GM15510 (cell line): Measurements from ENCODE around the gene DNAH14.

Experiments
- POLR2A ChIP-seq: IDR thresholded peaks from 3 replicates; pipeline ENCODE4 v1.6.1; 2011; ENCODE audit warnings: borderline replicate concordance; ENCODE audit not compliant: insufficient read length; ENCODE audit errors: extremely low read depth

The DNAH14 gene

DNA sequence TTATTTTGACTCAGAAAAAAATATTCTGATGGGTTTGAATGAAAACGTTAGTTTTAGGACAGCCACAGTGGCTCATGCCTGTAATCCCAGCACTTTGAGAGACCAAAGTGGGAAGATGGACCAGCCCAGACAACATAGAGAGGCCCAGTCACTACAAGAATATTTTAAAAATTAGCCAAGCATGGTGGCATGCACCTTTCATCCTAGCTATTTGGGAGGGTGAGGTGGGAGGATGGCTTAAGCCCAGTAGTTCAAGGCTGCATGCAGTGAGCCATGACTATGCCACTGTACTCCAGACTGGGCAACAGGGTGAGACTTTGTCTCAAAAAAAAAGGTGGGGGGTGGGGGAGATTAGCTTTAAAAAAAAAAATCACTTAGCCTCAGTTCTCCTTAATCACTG, 370.9 kb downstream of the DNAH14 start:
- no peak for TF ChIP-seq POLR2A

DNA sequence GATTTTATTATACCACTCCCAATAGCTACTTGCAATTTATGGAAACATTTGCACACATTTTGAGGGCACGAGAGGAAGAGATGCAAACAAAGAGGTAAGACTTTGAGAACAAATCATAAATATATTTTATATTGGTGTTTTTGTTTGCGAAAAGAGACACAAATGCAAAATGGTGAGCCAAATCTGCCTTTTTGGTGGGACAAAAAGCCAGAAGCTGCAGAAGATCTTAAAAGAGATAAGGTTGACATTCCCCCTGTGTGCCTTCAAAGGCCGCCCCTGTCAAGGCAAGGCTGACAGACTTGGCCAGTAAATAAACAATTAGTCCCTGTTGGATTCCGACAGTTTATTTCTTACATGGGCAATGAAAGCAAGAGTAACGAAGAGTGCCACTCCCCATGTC, 375.5 kb downstream of the DNAH14 start:
- no peak for TF ChIP-seq POLR2A

DNA sequence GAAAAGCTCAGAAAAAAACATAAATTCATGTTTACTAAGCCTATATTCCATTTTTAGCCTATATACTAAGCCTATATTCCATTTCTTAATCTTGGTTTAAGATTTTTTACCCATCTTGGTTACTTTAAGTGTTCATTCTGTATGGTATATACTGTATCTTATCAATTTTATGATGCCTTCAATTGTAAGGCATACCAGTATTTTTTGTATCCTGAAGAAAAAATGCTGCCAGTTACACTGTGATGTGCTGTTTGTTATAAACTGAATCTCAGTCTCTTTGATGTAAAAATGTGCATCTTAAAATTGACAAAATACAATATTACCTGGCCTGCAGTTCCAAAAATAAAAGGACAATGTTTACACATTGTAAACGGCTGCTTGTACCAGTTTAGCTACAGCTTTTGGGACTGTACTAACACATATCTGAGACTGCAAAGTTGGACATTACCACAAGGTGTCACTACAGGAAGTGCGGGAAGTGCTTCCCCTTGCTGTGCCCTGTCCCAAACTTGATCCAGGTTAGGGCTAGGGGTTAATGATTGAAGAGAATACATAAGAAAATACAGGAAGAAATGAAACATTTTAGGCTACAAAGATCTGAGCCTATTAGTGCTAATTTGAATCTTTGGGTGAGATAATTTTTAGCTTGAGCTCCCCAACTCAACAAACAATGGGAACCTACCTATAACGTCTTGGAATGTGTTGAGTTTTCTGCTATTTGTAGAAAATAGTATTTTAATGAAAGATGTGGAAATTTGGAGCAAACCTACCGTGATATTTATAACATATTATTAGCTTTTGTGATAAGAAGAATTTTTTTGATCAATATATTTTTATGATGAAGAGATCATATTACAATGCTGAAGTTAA, 389.5 kb downstream of the DNAH14 start:
- TF ChIP-seq POLR2A, result no peak

DNA sequence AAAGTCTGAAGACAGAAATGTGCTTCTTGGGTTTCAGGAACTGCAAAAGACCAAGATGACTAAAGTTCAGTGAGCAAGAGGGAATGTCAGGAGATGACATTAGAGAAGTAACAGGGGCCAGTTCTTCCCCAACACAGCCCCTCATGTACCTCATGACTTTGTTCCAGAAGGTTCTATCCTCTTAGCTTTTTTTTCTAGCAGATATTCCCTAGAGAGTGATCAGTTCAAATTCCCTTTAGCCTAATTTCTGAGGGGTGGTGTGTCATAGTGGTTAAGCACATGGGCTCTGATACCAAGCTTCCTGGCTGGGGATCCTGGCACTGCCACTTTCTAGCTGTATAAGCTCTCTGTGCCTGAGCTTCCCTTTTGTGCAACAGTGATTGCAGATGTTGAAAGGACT, 390.4 kb downstream of the DNAH14 start:
- TF ChIP-seq POLR2A, result no peak

DNA sequence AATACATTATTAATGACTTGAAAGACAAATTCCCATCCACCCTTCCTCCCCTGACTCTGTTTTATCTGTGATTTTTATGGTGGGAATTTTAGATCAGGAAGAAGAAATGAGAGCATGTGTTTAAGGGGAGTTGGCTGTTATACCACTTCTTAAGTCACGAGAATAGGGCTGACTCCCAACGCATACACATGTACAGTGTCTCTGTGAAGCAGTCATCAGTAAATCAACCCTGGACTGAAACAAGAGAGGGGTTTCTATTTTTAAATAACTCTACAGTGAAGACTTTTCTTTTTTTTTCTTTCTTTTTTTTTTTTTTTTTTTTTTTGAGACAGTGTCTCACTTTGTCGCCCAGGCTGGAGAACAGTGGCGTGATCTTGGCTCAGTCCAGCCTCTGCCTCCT, 392.3 kb downstream of the DNAH14 start:
- no peak for TF ChIP-seq POLR2A

DNA sequence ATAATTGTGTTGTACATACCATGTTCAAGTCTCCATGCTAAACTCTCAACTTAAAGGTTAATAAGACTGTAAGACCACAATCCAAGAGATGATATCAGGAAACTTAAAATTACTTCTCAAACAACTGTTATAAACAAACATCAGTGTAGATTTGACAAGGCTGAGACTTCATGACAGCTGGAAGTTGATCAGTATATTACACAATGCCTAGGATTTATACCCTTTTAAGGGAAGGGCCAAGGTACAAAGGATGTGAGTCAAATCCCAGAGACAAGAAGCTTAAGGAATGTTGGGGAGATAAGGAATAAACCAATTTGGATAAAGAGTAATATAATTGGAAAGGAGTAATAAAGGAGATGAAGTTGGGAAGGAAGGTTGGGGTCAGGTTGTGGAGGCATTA, 399.6 kb downstream of the DNAH14 start:
- TF ChIP-seq POLR2A, result no peak

DNA sequence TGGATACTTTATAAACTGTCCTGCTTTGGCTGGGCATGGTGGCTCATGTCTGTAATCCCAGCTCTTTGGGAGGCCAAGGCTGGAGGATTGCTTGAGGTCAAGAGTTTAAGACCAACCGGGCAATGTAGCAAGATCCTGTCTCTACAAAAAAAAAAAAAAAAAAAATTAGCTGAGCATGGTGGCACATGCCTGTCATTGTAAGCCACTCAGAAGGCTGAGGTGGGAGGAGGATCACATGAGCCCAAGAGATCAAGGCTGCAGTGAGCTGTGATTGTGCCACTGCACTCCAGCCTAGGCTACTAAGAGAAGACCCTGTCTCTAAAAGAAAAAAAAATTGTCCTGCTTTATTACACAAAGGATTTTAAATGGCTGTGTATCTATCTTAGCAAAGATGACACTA, 403.2 kb downstream of the DNAH14 start:
- no peak for TF ChIP-seq POLR2A

DNA sequence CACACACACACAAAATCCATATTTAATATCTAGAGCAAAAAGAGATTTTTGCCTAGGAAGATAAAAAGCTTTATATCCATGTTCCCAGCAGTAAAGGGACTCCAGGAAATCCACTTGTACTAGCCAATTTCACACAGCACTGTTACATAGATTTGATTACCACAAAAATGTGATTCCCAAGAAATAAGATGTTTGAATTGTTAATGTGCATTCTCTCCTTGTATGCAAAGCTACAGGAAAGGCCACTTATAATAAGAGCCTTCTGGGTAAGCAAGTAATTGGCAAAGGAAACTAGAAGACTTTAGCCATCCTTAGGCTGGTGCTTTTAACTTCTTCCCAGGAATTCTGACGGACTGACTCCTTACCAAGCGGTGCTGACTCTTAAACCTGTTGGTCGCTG, 409.1 kb downstream of the DNAH14 start:
- TF ChIP-seq POLR2A, result no peak

DNA sequence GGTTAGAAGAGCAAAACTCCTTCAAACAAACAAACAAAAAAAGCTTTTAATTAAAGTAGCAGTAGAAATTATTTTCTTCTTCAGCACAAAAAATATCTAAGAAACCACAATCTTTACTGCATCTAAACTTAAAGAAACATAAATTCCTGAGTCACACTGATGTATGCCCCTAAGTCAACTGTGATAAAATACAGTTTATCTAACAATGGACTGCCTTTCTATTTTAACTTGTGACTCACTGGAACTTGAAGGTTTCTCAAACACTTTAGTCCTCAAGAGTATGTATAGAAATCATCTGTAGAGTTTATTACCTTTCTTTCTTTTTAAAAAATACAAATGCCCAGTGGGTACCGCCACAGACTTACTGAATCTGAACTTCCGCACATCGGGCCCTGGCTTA, 412.2 kb downstream of the DNAH14 start:
- TF ChIP-seq POLR2A, result no peak

DNA sequence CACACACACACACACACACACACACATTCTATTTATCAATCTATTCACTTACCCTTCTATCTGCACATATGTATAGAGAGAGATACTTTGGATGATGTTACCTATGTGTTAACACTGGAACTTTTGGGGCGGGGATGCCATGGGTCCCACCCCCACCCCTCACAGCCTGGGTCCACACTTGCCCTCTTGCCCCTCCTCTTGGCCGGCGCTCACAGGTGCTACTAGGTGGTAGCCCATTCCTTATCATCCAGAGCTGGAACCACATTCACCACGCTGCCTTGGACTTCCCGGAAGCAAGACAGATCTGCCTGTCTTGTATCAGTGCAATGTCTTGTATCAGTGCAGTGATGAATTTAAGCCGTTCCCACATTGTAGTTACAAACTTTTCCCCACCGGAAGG, 413.2 kb downstream of the DNAH14 start:
- TF ChIP-seq POLR2A, result no peak

DNA sequence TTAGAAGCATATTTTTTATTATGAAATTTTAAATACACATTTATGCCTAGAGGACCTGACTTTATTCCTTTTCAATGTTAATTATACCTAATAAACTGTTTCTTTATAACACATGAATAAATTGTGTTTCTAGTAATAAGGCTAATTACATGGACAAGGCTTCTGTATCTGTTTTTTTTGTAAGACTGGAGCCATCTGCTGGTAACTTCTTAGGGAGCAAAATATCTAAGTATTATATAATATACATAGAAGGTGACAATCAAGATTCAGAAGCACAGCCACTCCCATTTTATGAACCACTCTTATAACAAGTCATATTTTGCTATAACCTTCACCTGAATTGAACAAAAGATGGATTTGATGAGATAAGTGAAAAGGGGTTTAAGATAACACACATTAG, 414.1 kb downstream of the DNAH14 start:
- no peak for TF ChIP-seq POLR2A

DNA sequence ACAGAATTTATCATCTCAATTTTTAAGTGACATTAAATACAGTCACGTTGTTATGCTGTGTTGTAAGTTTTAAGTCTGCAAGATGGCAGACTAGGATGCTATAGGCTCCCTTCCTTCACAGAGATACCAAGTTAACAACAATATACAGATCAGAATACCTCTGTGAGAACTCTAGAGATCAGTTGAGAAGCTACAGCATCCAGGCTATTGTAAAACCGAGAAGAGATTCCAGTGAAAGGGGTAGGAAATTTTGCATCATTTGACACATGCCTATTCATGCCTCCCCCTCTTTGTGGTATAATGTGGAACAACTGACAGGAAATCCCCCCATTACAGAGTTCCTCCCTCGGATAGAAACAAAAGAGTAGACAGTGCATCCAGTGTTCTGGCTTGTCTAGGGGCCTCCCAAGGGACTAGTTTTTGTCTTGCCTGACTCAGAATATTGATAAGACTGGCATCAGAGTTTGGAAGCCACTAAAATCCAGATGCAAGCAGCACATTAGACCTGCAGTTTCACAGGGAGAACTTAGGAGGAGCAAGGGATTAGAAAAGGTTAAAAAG, 417.7 kb downstream of the DNAH14 start:
- no peak for TF ChIP-seq POLR2A

DNA sequence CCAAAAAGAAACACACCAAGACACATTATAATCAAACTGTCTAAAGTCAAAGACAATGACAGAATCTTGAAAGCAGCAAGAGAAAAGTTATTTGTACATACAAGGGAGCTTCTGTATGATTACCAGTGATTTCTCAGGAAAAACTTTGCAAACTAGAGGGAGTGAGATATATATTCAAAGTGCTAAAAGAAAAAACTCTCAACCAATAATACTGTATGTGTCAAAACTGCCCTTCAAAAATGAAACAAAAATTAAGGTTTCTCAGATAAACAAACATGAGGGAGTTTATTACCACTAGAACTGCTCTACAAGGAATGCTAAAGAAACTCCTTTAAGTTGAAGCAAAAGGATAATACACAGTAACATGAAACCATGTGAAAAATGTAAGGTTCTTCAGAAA, 418.9 kb downstream of the DNAH14 start:
- TF ChIP-seq POLR2A, result no peak

DNA sequence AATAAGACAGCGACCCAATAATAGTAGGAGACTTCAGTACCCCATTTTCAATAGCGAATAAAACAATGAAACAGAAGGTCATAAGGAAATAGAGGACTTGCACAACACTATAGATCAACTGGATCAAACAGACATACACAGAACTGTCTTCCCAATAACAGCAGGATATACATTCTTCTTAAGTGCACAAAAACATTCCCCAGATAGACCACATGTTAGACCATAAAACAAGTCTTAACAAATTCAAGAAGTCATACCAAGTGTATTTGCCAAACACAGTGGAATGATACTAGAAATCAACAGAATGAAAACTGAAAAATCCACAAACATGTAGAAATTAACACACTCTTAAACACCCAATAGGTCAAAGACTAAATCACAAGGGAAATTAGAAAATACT, 420.4 kb downstream of the DNAH14 start:
- no peak for TF ChIP-seq POLR2A

DNA sequence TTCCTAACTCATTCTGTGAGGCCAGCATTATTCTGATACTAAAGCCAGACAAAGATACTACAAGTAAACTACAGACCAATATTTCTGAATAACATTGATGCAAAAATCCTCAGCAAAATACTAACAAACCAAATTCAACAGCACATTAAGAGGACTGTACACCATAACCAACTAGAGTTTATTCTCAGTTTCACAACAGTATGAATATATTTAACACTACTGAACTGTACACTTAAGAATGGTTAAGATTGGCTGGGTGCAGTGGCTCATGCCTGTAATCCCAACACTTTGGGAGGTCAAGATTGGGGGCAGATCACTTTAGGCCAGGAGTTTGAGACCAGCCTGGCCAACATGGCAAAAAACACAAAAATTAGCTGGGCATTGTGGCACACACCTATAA, 421.4 kb downstream of the DNAH14 start:
- no peak for TF ChIP-seq POLR2A

DNA sequence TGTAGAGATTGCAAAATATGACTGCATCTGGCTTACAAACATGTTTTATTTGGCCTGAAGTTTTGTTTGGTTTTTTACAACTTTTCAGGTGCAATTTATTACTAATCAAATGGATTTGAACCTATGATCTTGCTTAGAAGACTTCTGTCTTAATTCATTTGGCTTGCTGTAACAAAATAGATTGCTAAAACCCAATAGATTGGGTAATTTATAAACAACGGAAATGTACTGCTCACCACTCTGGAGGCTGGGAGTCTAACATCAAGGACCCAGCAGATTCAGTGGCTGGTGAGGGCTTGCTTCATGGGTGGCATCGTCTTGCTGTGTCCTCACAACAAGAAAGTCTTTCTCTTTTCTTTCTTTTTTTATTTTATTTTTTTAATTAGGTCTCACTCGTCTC, 425.4 kb downstream of the DNAH14 start:
- no peak for TF ChIP-seq POLR2A
